ENCODE measurements around the gene POFUT1.

Gene POFUT1

GRCh38 chr20:32278199-32278643, 70.5 kb downstream of the POFUT1 start:
- TF ChIP-seq SIN3A (IDR thresholded peaks at IDR 0.05; ENCODE audit: borderline replicate concordance, insufficient read depth, low read length) (no peak), FOXP2 (optimal IDR thresholded peaks at IDR 0.05; ENCODE audit: borderline replicate concordance, extremely low read depth, extremely low read length, insufficient read depth) (no peak), TAF1 (IDR thresholded peaks at IDR 0.05; ENCODE audit: borderline replicate concordance, insufficient read depth, low read length) (no peak), POLR2AphosphoS5 (IDR thresholded peaks at IDR 0.05; ENCODE audit: low read depth, low read length) (no peak)
- TF ChIP-seq, protein P1, sequence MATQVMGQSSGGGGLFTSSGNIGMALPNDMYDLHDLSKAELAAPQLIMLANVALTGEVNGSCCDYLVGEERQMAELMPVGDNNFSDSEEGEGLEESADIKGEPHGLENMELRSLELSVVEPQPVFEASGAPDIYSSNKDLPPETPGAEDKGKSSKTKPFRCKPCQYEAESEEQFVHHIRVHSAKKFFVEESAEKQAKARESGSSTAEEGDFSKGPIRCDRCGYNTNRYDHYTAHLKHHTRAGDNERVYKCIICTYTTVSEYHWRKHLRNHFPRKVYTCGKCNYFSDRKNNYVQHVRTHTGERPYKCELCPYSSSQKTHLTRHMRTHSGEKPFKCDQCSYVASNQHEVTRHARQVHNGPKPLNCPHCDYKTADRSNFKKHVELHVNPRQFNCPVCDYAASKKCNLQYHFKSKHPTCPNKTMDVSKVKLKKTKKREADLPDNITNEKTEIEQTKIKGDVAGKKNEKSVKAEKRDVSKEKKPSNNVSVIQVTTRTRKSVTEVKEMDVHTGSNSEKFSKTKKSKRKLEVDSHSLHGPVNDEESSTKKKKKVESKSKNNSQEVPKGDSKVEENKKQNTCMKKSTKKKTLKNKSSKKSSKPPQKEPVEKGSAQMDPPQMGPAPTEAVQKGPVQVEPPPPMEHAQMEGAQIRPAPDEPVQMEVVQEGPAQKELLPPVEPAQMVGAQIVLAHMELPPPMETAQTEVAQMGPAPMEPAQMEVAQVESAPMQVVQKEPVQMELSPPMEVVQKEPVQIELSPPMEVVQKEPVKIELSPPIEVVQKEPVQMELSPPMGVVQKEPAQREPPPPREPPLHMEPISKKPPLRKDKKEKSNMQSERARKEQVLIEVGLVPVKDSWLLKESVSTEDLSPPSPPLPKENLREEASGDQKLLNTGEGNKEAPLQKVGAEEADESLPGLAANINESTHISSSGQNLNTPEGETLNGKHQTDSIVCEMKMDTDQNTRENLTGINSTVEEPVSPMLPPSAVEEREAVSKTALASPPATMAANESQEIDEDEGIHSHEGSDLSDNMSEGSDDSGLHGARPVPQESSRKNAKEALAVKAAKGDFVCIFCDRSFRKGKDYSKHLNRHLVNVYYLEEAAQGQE (IDR thresholded peaks at IDR 0.05; ENCODE audit: insufficient read depth in 1 of 2, low read depth in 2 of 2, low read length in 2 of 2): no peak

DNA sequence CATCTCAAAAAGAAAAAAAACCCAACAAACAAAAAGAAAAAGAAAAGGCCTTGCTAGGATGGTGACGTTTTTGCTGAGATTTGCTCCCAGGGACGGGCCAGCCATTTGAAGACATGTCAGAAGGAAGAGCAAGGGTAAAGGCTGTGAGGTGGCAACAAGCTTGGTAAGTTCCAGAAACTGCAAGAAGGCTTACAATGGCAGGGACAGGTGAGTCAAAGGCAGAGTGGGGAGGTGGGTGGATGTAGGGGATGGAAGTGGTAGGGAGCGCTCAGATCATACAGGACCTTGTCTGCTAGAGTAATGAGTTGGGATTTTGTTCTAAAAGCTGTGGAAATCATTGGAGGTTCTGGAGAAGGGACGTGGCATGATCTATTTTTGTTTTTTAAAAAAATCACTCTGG, 74.0 kb downstream of the POFUT1 start:
- TF ChIP-seq SIN3A (IDR thresholded peaks at IDR 0.05; ENCODE audit: borderline replicate concordance, insufficient read depth, low read length) (no peak), POLR2AphosphoS5 (IDR thresholded peaks at IDR 0.05; ENCODE audit: low read depth, low read length) (no peak), TAF1 (IDR thresholded peaks at IDR 0.05; ENCODE audit: borderline replicate concordance, insufficient read depth, low read length) (no peak), FOXP2 (optimal IDR thresholded peaks at IDR 0.05; ENCODE audit: borderline replicate concordance, extremely low read depth, extremely low read length, insufficient read depth) (no peak)
- TF ChIP-seq, protein P1 (IDR thresholded peaks at IDR 0.05; ENCODE audit: insufficient read depth in 1 of 2, low read depth in 2 of 2, low read length in 2 of 2): no peak

GRCh38 chr20:32282461-32282860, 74.8 kb downstream of the POFUT1 start:
- TF ChIP-seq SIN3A (IDR thresholded peaks at IDR 0.05; ENCODE audit: borderline replicate concordance, insufficient read depth, low read length) (no peak), POLR2AphosphoS5 (IDR thresholded peaks at IDR 0.05; ENCODE audit: low read depth, low read length) (no peak), FOXP2 (optimal IDR thresholded peaks at IDR 0.05; ENCODE audit: borderline replicate concordance, extremely low read depth, extremely low read length, insufficient read depth) (no peak), TAF1 (IDR thresholded peaks at IDR 0.05; ENCODE audit: borderline replicate concordance, insufficient read depth, low read length) (no peak)
- TF ChIP-seq, protein P1 (IDR thresholded peaks at IDR 0.05; ENCODE audit: insufficient read depth in 1 of 2, low read depth in 2 of 2, low read length in 2 of 2): no peak

DNA sequence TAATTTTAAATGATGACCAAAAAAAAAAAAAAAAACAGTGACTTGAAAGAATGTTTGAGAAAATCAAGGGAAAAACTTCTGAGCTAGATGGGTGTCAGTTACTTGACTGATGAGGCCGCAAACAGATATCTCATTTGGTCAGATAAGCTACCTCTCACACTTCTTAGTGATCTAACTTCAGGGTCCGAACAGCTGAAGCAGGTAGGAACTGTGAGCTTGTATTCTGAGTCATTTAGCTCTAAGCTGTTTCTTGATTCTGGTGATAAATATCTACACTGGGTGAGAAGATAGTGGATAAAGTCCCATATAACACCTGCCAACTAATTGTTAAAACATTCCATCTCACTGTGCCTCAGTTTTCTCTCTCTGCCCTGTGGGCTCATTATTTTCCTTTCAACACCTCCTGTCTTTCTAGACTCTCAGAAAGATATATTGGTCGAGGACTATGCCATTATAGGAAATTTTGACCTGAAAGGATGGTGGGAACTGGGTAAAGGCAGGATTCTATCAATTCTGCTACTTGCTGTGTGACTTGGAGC, 77.5 kb downstream of the POFUT1 start:
- TF ChIP-seq TAF1 (IDR thresholded peaks at IDR 0.05; ENCODE audit: borderline replicate concordance, insufficient read depth, low read length): no peak
- TF ChIP-seq POLR2AphosphoS5 (IDR thresholded peaks at IDR 0.05; ENCODE audit: low read depth, low read length): no peak
- TF ChIP-seq, protein P1 (IDR thresholded peaks at IDR 0.05; ENCODE audit: insufficient read depth in 1 of 2, low read depth in 2 of 2, low read length in 2 of 2): no peak

Measured in PFSK-1 (cell line).